ENCODE results near the gene TACC2.

TACC2 gene

DNA sequence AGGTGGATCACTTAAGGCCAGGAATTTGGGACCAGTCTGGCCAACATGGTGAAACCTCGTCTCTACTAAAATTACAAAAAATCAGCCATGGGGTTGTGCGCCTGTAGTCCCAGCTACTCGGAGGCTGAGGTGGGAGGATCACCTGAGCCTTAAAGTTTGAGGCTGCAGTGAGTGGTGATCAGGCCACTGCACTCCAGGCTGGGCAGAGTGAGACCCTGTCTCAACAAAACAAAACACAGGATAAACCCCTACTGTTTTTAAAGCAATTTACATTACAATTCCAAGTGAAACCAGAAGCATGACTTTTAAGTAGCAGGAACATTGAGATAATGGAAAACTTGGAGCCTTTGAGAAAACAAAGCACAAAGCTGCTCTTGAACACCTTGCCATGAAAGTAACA lies 189.7 kb downstream of the TACC2 start:
- TF ChIP-seq, protein P1, sequence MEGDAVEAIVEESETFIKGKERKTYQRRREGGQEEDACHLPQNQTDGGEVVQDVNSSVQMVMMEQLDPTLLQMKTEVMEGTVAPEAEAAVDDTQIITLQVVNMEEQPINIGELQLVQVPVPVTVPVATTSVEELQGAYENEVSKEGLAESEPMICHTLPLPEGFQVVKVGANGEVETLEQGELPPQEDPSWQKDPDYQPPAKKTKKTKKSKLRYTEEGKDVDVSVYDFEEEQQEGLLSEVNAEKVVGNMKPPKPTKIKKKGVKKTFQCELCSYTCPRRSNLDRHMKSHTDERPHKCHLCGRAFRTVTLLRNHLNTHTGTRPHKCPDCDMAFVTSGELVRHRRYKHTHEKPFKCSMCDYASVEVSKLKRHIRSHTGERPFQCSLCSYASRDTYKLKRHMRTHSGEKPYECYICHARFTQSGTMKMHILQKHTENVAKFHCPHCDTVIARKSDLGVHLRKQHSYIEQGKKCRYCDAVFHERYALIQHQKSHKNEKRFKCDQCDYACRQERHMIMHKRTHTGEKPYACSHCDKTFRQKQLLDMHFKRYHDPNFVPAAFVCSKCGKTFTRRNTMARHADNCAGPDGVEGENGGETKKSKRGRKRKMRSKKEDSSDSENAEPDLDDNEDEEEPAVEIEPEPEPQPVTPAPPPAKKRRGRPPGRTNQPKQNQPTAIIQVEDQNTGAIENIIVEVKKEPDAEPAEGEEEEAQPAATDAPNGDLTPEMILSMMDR (IDR thresholded peaks at IDR 0.05; ENCODE audit: low read depth, low read length): no peak
- Histone ChIP-seq H3K4me3 (ENCODE audit: low read depth, low read length) (no peak overlapping the region), H3K4me1 (no peaks in the 10 kb centered on the region), H3K36me3 (no peaks in the 10 kb centered on the region), H3K27me3 (no peaks in the 10 kb centered on the region), H3K9me3 (no peaks in the 10 kb centered on the region)
- no peak for DNase-seq

GRCh38 chr10:122181041-122181732 lies 192.2 kb downstream of the TACC2 start:
- Histone ChIP-seq H3K4me3 (ENCODE audit: low read depth, low read length) (no peak overlapping the region), H3K9me3 (no peaks in the 10 kb centered on the region), H3K27me3 (no peaks in the 10 kb centered on the region), H3K36me3 (no peaks in the 10 kb centered on the region), H3K4me1 (peaks cover 3% of the 10 kb centered on the region; the same call in 1 of the 2 replicates)
- DNase-seq: no peak
- TF ChIP-seq, protein P1 (IDR thresholded peaks at IDR 0.05; ENCODE audit: low read depth, low read length): no peak

- H3K4me3 ChIP-seq (ENCODE audit: low read depth, low read length): no peak overlapping the region
- no peaks in the 10 kb centered on the region for H3K27me3 ChIP-seq
- H3K9me3 ChIP-seq: no peaks in the 10 kb centered on the region
- DNase-seq: no peak
- TF ChIP-seq, protein P1 (IDR thresholded peaks at IDR 0.05; ENCODE audit: low read depth, low read length): no peak
- peaks cover 3% of the 10 kb centered on the region; the same call in 1 of the 2 replicates for H3K4me1 ChIP-seq
- no peaks in the 10 kb centered on the region for H3K36me3 ChIP-seq
Measured at GRCh38 chr10:122181876-122182275, 192.9 kb downstream of the TACC2 start.

DNA sequence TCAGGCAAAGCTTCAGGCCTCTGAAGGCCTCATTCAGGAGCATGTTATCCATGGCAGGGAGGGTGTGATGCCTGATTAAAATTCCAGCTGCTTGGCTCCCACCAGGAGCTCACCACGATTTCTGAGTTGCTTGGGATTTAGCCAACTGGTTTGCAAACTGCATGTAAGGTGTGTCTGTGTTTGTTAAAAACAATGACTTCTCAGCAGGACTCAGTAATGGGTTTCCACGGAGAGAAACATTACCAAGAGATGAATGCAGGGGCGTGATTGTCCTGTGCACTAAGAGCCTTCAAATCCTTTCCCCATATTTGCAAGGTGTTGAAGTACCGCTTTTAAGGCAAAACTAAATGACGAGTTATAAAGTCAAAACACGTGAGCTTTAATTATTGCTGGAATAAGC lies 193.3 kb downstream of the TACC2 start:
- DNase-seq: no peak
- no peaks in the 10 kb centered on the region for H3K36me3 ChIP-seq
- TF ChIP-seq, protein P1 (IDR thresholded peaks at IDR 0.05; ENCODE audit: low read depth, low read length): no peak
- no peaks in the 10 kb centered on the region for H3K9me3 ChIP-seq
- no peaks in the 10 kb centered on the region for H3K27me3 ChIP-seq
- H3K4me1 ChIP-seq: peaks cover 3% of the 10 kb centered on the region; the same call in 1 of the 2 replicates
- H3K4me3 ChIP-seq (ENCODE audit: low read depth, low read length): no peak overlapping the region

GRCh38 chr10:122184254-122184653 lies 195.3 kb downstream of the TACC2 start:
- TF ChIP-seq, protein P1 (IDR thresholded peaks at IDR 0.05; ENCODE audit: low read depth, low read length): no peak
- no peaks in the 10 kb centered on the region for H3K9me3 ChIP-seq
- H3K4me3 ChIP-seq (ENCODE audit: low read depth, low read length): no peak overlapping the region
- no peak for DNase-seq
- H3K4me1 ChIP-seq: peaks cover 3% of the 10 kb centered on the region; the same call in 1 of the 2 replicates
- no peaks in the 10 kb centered on the region for H3K27me3 ChIP-seq
- H3K36me3 ChIP-seq: no peaks in the 10 kb centered on the region

DNA sequence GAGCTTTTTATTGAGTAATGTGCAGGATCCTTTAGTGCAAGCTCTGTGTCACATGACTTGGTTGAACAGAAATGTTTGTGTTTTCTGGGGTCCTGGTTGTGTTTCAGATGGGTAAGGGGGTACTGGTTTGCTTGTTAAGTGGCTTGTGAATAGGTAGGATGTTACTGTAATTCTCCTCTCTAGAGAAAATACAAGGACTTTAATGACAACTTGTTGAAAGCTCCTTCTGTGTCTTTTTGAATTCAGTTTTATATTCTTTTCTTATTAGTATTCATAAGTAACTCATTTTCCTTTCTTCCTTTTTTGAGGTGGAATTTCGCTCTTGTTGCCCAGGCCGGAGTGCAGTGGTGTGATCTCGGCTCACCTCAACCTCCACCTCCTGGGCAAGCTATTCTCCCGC lies 196.7 kb downstream of the TACC2 start:
- no peak for DNase-seq
- H3K4me1 ChIP-seq: peaks cover 6% of the 10 kb centered on the region
- TF ChIP-seq, protein P1 (IDR thresholded peaks at IDR 0.05; ENCODE audit: low read depth, low read length): no peak
- no peaks in the 10 kb centered on the region for H3K27me3 ChIP-seq
- no peak overlapping the region for H3K4me3 ChIP-seq (ENCODE audit: low read depth, low read length)
- no peaks in the 10 kb centered on the region for H3K9me3 ChIP-seq
- H3K36me3 ChIP-seq: no peaks in the 10 kb centered on the region

Data from BE2C (cell line).